Neural cell (in vitro differentiated cells): ENCODE measurements around the gene ARF3. TPM values are rescaled to one million over a fixed set of nuclear protein-coding genes. Genes with fewer than 3 reads are reported as not detected.

ENCODE experiments used
- H2AFZ ChIP-seq: fragments of 200-600, 300-800 bp; sonication (generic), shearing (Covaris generic); 2 replicates; pipeline ENCODE4 v1.6.0; 2014; ENCODE audit warnings: low read depth, mild to moderate bottlenecking, antibody characterized with exemption, low read length, moderate library complexity
- H3F3A ChIP-seq: fragments of 200-600 bp; shearing (Covaris generic); 2 replicates; pipeline ENCODE4 v1.6.1; 2016; ENCODE audit warnings: mild to moderate bottlenecking, moderate library complexity, mixed read lengths, antibody characterized with exemption, low read length; ENCODE audit not compliant: insufficient read depth, poor library complexity, severe bottlenecking
- H3K27ac ChIP-seq: fragments of 200-600, 300-800 bp; sonication (generic), shearing (Covaris generic); 2 replicates; pipeline ENCODE4 v1.5.1; 2014; ENCODE audit warnings: mild to moderate bottlenecking, low read length, moderate library complexity
- H3K27me3 ChIP-seq: fragments of 300-800, 200-600 bp; sonication (generic), shearing (Covaris generic); 2 replicates; pipeline ENCODE4 v1.6.0; 2014; ENCODE audit warnings: mild to moderate bottlenecking, low read depth, low read length, moderate library complexity; ENCODE audit not compliant: insufficient read depth
- H3K36me3 ChIP-seq: fragments of 300-800, 200-600 bp; sonication (generic), shearing (Covaris generic); 2 replicates; pipeline ENCODE4 v1.5.1; 2014; ENCODE audit warnings: mild to moderate bottlenecking, antibody characterized with exemption, low read length, moderate library complexity; ENCODE audit not compliant: insufficient read depth
- H3K4me2 ChIP-seq: fragments of 300-800, 200-600 bp; sonication (generic), shearing (Covaris generic); 2 replicates; pipeline ENCODE4 v1.6.0; 2014; ENCODE audit warnings: mild to moderate bottlenecking, low read length
- H3K4me3 ChIP-seq: fragments of 300-800, 200-600 bp; sonication (generic), shearing (Covaris generic); 2 replicates; pipeline ENCODE4 v1.5.1; 2014; ENCODE audit warnings: mild to moderate bottlenecking, low read length, moderate library complexity
- H3K79me2 ChIP-seq: fragments of 200-600 bp; shearing (Covaris generic); replicated peaks from 2 replicates; pipeline ENCODE4 v1.6.0; 2014; ENCODE audit warnings: mild to moderate bottlenecking, low read length, moderate library complexity; ENCODE audit not compliant: insufficient read depth
- H3K9ac ChIP-seq: fragments of 300-800, 200-600 bp; sonication (generic), shearing (Covaris generic); 2 replicates; pipeline ENCODE4 v1.6.1; 2016; ENCODE audit warnings: mild to moderate bottlenecking, low read length, mixed read lengths
- H3K9me2 ChIP-seq: fragments of 200-600 bp; shearing (Covaris generic); 2 replicates; pipeline ENCODE4 v1.6.1; 2016; ENCODE audit warnings: mild to moderate bottlenecking, low read length, mixed read lengths; ENCODE audit not compliant: insufficient read depth
- H3K9me3 ChIP-seq: fragments of 200-600, 300-800 bp; sonication (generic), shearing (Covaris generic); 2 replicates; pipeline ENCODE4 v1.6.1; 2016; ENCODE audit warnings: mild to moderate bottlenecking, mixed run types, low read length, moderate library complexity, mixed read lengths
- H4K20me1 ChIP-seq: fragments of 200-600 bp; shearing (Covaris generic); 2 replicates; pipeline ENCODE4 v1.6.1; 2016; ENCODE audit warnings: mild to moderate bottlenecking, mixed run types; ENCODE audit not compliant: insufficient read depth
- EP300 ChIP-seq: fragments of 450-650 bp; conservative IDR thresholded peaks from 2 replicates; pipeline ENCODE4 v1.6.1; 2014; ENCODE audit warnings: antibody characterized with exemption, mild to moderate bottlenecking, moderate library complexity; ENCODE audit not compliant: poor library complexity, severe bottlenecking
- EZH2 ChIP-seq: fragments of 200-600, 300-800 bp; shearing (Covaris generic), sonication (generic); IDR thresholded peaks from 2 replicates; pipeline ENCODE4 v1.6.1; 2014; ENCODE audit warnings: antibody characterized with exemption, low read length, borderline replicate concordance, mild to moderate bottlenecking; ENCODE audit not compliant: insufficient read depth, poor library complexity, severe bottlenecking
- MXI1 ChIP-seq: fragments of 450-650 bp; conservative IDR thresholded peaks from 2 replicates; pipeline ENCODE4 v1.6.1; 2014; ENCODE audit warnings: antibody characterized with exemption, mild to moderate bottlenecking; ENCODE audit not compliant: poor library complexity, severe bottlenecking
- POLR2AphosphoS5 ChIP-seq: IDR thresholded peaks from 2 replicates; pipeline ENCODE4 v1.6.1; 2012
- SMC3 ChIP-seq: fragments of 450-650 bp; conservative IDR thresholded peaks from 2 replicates; pipeline ENCODE4 v1.6.1; 2014; ENCODE audit warnings: antibody characterized with exemption, mild to moderate bottlenecking, moderate library complexity; ENCODE audit not compliant: poor library complexity
- TAF1 ChIP-seq: IDR thresholded peaks from 2 replicates; pipeline ENCODE4 v1.6.1; 2012; ENCODE audit warnings: low read depth
- polyA plus RNA-seq: library from polyadenylated mRNA; depleted of rRNA; stranded (reverse); fragments of >200 nt; gene quantifications from 2 replicates; pipeline ENCODE4 v1.2.3, GENCODE V29; 2014
- TF ChIP-seq, protein P1 (sequence below): fragments of 450-650 bp; IDR thresholded peaks from 2 replicates; pipeline ENCODE4 v1.5.1; 2014; ENCODE audit warnings: antibody characterized with exemption, mild to moderate bottlenecking, moderate library complexity; ENCODE audit not compliant: poor library complexity, severe bottlenecking
- TF ChIP-seq, protein P2 (sequence below): IDR thresholded peaks from 2 replicates; pipeline ENCODE4 v1.6.1; 2012; ENCODE audit warnings: borderline replicate concordance

Gene ARF3
- polyA plus RNA-seq, 1 donor from 2014 or later: 114 TPM

DNA sequence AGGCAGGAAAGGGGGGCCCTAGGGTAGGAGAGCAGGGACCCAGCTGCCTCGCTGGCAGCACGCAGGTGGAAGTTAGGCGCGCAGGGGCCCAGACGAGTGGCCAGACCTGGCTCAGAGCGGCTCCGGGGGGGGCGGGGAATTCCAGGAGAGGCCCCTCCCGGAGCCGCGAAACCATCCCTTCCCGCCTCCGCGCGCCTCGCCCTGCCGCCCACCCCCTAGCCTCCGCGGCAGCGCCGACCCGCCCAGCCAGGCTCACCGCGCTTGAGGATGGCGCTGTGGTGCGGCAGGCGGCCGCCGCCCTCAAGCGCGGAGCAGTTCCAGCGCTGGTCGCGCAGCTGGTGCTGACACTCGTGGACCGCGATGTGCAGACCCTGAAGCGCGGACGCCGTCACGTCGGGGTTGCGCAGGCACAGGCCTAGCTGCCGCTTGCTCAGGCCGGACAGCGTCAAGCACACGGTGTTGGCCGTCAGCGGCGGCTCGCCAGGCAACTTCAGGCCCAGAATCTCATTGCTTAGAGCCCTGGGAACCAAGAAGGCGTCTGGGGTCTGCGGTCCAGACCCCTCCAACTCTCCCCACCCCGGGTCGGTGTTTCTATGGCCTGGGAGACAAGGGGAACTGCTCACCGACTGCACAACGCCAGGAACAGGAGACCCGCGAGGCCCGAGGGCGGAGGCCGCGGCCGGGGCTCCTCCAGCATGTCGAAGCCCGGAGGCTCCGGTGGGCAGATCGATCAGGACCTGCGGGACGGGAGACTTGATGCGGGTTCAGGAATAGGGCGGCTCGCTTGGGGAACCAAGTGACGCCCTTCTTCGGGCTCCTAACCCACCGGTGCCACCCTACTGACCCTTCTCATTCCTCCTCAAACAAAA, 12.8 kb upstream of the ARF3 start:
- H2AFZ ChIP-seq: no peak overlapping the region
- H3K27ac ChIP-seq: no peak overlapping the region
- H3K9ac ChIP-seq: no peak overlapping the region
- H3K4me3 ChIP-seq: peak overlapping the region; percentile 59
- H3K79me2 ChIP-seq: no peaks in the 10 kb centered on the region
- no peak for TF ChIP-seq EP300
- TF ChIP-seq, protein P1, sequence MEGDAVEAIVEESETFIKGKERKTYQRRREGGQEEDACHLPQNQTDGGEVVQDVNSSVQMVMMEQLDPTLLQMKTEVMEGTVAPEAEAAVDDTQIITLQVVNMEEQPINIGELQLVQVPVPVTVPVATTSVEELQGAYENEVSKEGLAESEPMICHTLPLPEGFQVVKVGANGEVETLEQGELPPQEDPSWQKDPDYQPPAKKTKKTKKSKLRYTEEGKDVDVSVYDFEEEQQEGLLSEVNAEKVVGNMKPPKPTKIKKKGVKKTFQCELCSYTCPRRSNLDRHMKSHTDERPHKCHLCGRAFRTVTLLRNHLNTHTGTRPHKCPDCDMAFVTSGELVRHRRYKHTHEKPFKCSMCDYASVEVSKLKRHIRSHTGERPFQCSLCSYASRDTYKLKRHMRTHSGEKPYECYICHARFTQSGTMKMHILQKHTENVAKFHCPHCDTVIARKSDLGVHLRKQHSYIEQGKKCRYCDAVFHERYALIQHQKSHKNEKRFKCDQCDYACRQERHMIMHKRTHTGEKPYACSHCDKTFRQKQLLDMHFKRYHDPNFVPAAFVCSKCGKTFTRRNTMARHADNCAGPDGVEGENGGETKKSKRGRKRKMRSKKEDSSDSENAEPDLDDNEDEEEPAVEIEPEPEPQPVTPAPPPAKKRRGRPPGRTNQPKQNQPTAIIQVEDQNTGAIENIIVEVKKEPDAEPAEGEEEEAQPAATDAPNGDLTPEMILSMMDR: peak; percentile 49
- no peak for TF ChIP-seq POLR2AphosphoS5
- TF ChIP-seq TAF1: no peak
- no peak for TF ChIP-seq SMC3
- no peaks in the 10 kb centered on the region for H3F3A ChIP-seq
- H3K9me3 ChIP-seq: no peaks in the 10 kb centered on the region
- no peaks in the 10 kb centered on the region for H4K20me1 ChIP-seq
- no peak overlapping the region for H3K4me2 ChIP-seq
- no peaks in the 10 kb centered on the region for H3K36me3 ChIP-seq
- peaks cover 97% of the 10 kb centered on the region for H3K27me3 ChIP-seq
- no peaks in the 10 kb centered on the region for H3K9me2 ChIP-seq

DNA sequence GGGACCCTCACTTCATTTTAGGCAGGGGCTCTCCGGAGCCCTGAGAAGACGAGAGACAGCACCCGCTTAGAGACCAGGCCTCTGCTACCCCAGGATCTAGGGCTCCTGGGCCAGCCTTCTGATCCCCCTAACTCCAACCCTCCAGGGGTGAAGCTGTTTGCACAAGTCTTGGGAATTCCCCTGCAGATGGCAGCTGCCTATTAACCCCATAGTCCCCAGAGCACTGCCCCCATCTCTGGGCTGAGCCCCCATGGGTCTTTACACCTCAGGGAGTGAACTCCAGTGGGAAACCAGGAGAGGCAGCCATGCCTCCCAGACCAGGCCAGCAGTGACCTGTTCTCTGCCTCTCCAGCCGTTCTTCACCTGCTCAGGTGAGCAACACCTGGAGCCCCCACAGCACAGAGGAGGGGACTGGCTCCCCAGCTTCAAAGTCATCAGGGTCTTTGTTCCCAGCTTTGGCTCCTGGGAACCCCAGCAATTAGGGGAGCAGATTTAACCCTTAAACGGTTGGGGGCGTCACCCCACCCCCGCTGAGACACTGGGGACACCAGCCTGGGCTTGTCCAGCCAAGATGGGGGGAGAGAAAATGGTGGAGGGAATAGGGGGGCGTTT, 12.0 kb upstream of the ARF3 start:
- Histone ChIP-seq H3K36me3 (no peaks in the 10 kb centered on the region), H3K4me3 (peak overlapping the region; percentile 59), H3K79me2 (no peaks in the 10 kb centered on the region), H3K9me3 (no peaks in the 10 kb centered on the region), H3K27me3 (peaks cover 96% of the 10 kb centered on the region), H3K9me2 (no peaks in the 10 kb centered on the region), H3F3A (no peaks in the 10 kb centered on the region), H3K27ac (no peak overlapping the region), H3K4me2 (no peak overlapping the region), H4K20me1 (no peaks in the 10 kb centered on the region), H2AFZ (no peak overlapping the region), H3K9ac (no peak overlapping the region)
- TF ChIP-seq MXI1 (no peak), TAF1 (no peak), EZH2 (no peak), SMC3 (no peak), POLR2AphosphoS5 (no peak)
- TF ChIP-seq, protein P1: no peak
- TF ChIP-seq, protein P2, sequence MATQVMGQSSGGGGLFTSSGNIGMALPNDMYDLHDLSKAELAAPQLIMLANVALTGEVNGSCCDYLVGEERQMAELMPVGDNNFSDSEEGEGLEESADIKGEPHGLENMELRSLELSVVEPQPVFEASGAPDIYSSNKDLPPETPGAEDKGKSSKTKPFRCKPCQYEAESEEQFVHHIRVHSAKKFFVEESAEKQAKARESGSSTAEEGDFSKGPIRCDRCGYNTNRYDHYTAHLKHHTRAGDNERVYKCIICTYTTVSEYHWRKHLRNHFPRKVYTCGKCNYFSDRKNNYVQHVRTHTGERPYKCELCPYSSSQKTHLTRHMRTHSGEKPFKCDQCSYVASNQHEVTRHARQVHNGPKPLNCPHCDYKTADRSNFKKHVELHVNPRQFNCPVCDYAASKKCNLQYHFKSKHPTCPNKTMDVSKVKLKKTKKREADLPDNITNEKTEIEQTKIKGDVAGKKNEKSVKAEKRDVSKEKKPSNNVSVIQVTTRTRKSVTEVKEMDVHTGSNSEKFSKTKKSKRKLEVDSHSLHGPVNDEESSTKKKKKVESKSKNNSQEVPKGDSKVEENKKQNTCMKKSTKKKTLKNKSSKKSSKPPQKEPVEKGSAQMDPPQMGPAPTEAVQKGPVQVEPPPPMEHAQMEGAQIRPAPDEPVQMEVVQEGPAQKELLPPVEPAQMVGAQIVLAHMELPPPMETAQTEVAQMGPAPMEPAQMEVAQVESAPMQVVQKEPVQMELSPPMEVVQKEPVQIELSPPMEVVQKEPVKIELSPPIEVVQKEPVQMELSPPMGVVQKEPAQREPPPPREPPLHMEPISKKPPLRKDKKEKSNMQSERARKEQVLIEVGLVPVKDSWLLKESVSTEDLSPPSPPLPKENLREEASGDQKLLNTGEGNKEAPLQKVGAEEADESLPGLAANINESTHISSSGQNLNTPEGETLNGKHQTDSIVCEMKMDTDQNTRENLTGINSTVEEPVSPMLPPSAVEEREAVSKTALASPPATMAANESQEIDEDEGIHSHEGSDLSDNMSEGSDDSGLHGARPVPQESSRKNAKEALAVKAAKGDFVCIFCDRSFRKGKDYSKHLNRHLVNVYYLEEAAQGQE: no peak
